HG03442 (cell line): ENCODE measurements around the gene VPS11.
"Not testable (repeated sequence)": the region's sequence is repeated elsewhere in the genome, so short reads cannot be mapped to it uniquely, and the experiment has no call there.

ENCODE experiments used
- ATAC-seq: cut with Tn5 transposase; IDR thresholded peaks from one replicate; pipeline ENCODE4 v1.9.1; 2021; ENCODE audit warnings: mild to moderate bottlenecking, moderate library complexity; ENCODE audit not compliant: unreplicated experiment

Gene VPS11

DNA sequence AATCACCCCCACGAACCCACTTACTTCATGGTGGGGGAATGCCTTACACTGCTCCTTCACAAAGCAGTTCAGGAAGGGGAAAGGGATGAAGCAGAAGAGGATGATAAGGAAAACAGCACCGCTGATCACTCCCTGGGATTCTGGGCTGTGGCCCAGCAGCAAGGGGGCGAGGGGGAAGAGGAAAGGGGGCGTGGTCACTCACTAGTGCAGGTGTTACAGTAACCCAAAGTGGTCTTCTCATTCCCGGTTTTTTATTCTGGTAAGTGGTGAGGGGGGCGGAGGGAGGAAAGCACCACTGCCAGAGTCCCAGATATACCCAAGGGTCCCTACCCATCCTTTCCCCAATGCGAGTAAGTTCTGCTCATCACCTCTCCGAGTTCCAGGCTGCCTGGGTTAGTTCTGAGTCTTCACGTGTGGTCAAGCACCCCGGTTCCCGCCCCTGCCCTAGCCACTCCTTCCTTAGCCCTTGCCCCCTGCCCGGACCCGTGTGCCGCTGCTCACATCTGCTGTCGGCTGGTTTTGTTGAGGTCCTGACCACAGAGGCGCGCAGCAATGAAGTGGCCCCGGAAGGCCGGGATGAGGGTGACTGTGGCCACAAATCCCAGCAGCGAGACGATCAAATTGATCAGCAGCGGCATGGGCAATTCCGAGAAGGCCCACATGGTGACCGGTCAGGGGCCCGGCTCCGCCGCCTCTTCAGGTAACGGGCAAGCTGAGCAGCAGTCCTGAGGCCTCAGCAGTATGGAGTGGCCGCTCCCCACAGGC lies 33.6 kb downstream of the VPS11 start:
- ATAC-seq: peak; percentile 2

GRCh38 chr11:119101759-119102423 lies 34.3 kb downstream of the VPS11 start, which contains the start of gene DPAGT1:
TSS of gene DPAGT1 (minus strand) at chr11:119101853. CDS start at chr11:119101655, 198 bp downstream.
- ATAC-seq: peak; percentile 75

- not testable (repeated sequence) for ATAC-seq
These were observed 35.6 kb downstream of the VPS11 start for GRCh38 chr11:119103161-119103664.

- no peak for ATAC-seq
These were observed 36.2 kb downstream of the VPS11 start for GRCh38 chr11:119103793-119104192.

DNA sequence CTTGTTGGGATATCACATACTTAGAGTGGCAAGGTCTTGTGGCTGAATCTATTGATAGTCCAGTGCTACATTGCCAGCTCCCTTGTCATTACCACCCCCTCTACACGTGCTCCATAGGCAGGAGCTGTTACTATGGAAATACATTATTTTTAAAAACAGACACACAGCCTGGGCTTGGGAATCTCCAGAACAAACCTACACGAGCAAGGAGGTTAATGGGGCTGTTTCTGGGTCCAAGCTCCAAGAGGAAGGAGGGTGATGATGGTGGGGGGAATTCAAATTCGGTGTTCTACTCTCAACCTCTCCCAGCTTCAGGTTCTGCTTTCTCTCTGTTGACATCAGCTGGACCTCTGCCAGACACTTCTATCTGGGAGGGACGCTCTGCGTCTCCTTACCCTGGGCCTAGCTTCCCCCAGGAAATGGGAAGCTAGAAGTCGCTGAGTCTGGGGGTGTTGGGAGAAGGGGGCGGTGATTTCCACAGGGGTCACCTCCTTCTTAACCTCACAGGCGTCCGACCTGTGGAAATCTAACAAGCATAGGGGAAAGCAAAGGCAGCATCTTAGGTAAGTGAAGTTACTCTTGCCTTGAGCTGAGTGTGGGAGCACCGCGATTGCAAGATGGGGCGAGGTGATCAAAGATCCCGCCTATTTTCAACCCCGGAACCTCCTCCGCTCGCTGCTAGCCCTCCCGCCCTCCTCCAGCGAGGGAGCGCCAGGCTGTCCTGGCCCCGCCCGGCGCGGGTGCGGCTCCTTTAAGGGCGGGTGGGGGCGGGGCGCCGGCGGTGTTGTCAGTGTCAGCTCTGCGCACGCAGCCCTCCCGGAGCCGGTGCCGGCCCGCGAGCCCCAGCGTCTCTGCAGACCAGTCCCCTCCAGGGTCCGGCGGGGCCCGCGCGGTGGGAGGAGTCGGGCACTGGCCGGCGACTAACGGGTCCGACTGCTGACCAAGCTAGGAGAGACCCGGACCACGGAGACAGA lies 39.2 kb downstream of the VPS11 start, which contains the start of gene C2CD2L:
TSS of gene C2CD2L (plus strand) at position 781 of the 974 bp plus-strand sequence. CDS start 398 bp downstream, outside the sequence.
- peak; percentile 76 for ATAC-seq

- ATAC-seq: peak; percentile 26
These were observed 40.0 kb downstream of the VPS11 start for GRCh38 chr11:119107538-119108145.

DNA sequence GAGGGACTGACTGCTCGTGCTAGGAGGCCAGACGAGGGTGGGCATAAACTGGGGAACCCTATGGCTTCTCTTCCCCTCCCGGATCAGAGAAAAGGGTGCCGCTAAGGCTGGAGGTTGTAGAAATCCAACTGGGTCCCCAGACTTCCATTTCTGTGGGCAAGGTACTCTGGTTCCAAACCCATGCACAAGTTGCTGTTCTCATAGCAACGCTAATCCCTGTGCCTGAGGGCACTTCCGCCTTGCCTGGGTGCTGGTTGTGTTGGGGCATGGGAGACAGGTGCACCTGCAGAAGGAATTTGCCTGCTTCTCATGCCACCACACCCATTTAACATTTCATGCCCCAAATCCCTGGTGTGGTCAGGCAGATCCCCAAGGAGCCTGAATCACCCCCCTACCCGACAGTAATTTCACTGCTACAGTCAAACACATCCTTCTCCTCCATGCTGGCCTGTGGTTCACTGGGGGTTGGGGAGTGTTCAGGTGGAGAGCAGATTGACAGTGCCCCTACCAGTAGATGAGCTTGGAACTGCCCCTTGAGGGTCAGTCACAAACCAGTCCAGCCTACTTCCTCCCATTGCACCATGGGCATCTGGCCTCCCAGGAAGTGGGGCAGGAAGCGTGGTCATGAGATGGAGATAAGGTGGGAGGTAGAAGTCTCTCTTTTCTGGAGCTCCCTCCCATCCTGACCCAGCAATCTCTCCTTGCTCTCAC lies 40.7 kb downstream of the VPS11 start:
- ATAC-seq: no peak

GRCh38 chr11:119108857-119109221 lies 41.2 kb downstream of the VPS11 start:
- no peak for ATAC-seq

GRCh38 chr11:119109843-119110242 lies 42.2 kb downstream of the VPS11 start:
- no peak for ATAC-seq

- no peak for ATAC-seq
These were observed 42.8 kb downstream of the VPS11 start for GRCh38 chr11:119110439-119110838.

DNA sequence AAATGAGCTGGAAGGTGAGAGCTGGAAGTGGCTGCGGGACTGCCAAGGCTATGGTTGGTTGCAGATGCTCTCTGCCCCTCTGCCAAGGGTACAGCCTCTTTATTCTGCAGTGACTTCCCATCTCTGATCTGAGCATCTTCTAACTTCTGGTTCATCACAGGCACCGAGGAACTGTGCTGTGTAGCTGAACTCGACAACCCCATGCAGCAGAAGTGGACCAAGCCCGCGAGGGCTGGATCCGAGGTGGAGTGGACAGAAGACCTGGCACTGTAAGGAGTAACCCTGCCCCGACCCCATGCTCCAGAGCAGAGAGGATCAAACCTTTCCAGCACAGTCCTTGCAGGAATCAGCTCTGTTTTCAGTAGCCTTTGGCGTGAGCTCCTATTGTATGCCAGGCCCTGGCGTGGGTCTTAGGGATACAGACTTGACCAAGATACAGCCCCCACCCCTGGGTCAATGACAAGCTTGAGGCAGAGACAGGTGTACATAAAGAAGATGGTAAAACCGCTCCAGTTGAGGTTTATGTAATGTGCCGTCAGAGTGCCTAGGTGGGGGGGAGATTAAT lies 43.8 kb downstream of the VPS11 start:
- ATAC-seq: no peak

- no peak for ATAC-seq
These were observed 44.8 kb downstream of the VPS11 start for GRCh38 chr11:119112314-119113020.

- ATAC-seq: no peak
These were observed 46.1 kb downstream of the VPS11 start for GRCh38 chr11:119113716-119114115.

DNA sequence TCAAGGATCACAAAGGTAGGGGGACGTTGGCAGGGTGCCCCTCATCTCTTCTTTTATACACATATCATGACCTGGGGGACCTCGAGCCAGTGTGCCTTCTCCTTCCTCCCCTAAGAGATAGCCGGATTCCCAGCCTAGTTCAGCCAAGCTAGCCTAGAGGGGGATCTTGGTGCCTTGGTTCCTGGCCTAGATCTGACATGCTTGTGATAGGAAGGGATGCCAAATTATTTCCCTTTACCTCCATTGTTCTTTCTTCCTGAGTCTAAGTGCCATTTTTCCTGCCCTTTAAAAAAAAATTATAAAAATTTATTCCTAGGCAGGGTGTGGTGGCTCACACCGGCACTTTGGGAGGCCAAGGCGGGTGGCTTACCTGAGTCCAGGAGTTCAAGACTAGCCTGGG lies 46.7 kb downstream of the VPS11 start:
- ATAC-seq: no peak

GRCh38 chr11:119115484-119116234 lies 48.0 kb downstream of the VPS11 start:
- no peak for ATAC-seq

GRCh38 chr11:119116235-119116594 lies 48.6 kb downstream of the VPS11 start:
- no peak for ATAC-seq

GRCh38 chr11:119116601-119117000 lies 49.0 kb downstream of the VPS11 start:
- no peak for ATAC-seq

GRCh38 chr11:119117004-119117706 lies 49.5 kb downstream of the VPS11 start:
- ATAC-seq: no peak
